ENCODE measurements around the gene PRRG1.
"Not testable (repeated sequence)": the region's sequence is repeated elsewhere in the genome, so short reads cannot be mapped to it uniquely, and the experiment has no call there.

The PRRG1 gene

GRCh38 chrX:37371578-37371991 is 22.4 kb downstream of the PRRG1 start:
- DNase-seq (ENCODE audit: extremely low spot score, insufficient read length, low read depth) (no peak), FAIRE-seq (no peak)

GRCh38 chrX:37378404-37378803 is 29.2 kb downstream of the PRRG1 start:
- DNase-seq (ENCODE audit: extremely low spot score, insufficient read length, low read depth) (no peak), FAIRE-seq (no peak)

DNA sequence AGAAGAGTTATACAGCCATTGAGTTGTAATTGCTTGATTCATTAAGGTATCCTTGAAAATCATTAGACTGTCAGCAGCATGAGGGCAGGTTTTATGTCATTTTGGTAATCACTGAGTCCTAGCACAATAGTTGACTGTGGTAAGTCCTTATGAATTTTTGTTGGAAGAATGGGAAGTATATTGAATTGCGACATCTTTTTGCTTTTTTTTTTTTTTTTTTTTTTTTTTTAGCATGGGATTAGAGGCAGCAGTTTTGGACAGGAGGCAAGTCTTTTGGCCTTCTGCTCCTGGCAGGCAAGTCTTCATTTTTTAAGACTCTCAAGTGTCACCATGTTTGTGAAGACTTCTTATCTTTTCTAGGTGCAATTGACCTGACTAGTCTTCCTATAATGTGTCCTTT is 29.7 kb downstream of the PRRG1 start:
- FAIRE-seq (no peak), DNase-seq (ENCODE audit: extremely low spot score, insufficient read length, low read depth) (no peak)

DNA sequence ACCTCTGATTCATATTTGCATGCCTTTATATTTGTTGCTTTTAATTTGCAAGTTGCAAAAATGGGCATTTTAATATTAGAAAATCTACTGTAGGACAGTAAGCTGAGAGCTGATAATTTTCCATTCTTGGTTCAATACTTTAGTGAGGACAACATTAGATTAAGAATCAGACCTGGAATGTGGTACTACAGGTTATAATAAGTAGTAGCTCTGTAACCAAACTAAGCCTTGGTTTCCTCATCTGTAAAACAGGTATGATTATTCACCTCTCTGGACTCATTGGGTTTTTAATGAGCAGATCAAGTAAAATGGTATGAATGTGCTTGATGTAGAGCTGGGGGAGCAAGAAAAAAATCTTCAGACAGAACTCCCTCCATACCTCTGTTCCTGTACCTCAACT is 31.1 kb downstream of the PRRG1 start:
- no peak for DNase-seq (ENCODE audit: extremely low spot score, insufficient read length, low read depth)
- FAIRE-seq = no peak

- DNase-seq (ENCODE audit: extremely low spot score, insufficient read length, low read depth) (no peak), FAIRE-seq (no peak)
These were observed 31.8 kb downstream of the PRRG1 start for GRCh38 chrX:37380924-37381323.

GRCh38 chrX:37383313-37383712 is 34.1 kb downstream of the PRRG1 start:
- no peak for FAIRE-seq
- DNase-seq (ENCODE audit: extremely low spot score, insufficient read length, low read depth) = no peak

DNA sequence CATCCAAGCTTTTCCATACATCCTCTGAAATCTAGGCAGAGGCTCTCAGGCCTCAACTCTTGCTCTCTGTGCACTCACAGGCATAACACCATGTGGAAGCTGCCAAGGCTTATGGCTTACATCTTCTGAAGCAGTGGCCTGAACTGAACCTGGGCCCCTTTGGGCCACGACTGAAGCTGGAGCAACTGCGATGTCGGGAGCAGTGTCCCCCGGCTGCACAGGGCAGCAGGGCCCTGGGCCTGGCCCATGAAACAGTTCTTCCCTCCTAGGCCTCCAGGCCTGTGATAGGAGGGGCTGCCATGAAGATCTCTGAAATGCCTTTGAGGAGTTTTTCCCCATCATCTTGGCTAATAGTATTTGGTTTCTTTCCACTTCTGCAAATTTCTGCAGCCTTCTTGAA is 39.2 kb downstream of the PRRG1 start:
- FAIRE-seq = no peak
- no peak for DNase-seq (ENCODE audit: extremely low spot score, insufficient read length, low read depth)

DNA sequence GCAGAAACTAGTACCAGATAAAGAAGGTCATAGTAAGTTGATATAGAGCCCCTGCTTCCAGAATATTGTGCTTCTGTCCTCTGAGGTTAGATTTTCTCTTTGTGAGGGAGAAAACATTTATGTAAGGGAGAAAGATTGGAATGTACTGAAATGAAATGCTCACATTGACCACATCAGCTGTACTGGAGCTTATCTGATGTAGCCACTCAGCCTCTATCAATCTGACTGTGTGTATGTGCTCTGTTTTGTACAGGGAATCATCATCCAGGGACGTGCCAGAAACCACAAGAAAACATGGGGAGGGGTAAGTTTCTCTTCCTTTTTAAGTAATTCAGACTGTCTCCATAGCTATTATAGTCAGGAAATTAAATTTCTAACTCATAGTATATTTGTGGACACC is 56.8 kb downstream of the PRRG1 start:
- DNase-seq (ENCODE audit: extremely low spot score, insufficient read length, low read depth) (no peak), FAIRE-seq (no peak)

DNA sequence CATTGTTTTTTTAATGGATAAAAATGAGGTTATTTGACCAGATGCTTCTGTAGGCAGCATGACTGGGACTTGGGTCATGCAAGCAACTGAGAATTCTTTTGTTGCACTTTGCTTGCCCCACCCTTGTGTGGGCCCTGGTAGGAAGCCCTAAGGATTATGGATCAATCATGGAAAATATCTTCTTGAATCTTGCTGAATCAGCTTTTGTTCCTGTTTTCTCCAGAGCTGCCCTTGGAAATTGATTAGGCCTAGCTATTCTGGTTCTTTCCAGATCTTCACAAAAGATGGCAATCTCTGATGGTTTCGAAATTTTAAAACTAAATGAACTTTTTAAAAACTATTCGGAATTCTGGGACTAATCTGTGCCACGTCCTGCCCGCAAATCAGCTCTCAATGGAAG is 58.6 kb downstream of the PRRG1 start:
- DNase-seq (ENCODE audit: extremely low spot score, insufficient read length, low read depth) (no peak), FAIRE-seq (no peak)

GRCh38 chrX:37409278-37409677 is 60.1 kb downstream of the PRRG1 start:
- no peak for DNase-seq (ENCODE audit: extremely low spot score, insufficient read length, low read depth)
- no peak for FAIRE-seq

DNA sequence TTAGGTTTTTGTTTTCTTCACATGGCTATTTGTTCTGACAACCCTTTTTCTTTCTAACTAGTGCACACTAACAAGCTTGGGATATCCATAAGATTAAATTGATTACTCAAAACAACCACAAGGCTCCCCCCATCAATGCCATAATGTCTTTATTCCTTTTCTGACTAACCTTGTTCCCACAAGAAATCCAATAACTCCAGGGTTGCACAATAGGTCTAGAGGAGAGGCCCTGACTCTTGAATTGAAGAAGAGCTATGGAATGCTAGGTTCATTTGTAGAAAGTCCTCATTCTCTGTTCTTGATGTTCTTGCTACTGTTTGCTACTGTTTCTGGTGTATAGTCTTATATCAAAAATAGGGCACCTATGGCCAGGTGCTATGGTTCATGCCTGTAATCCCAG is 71.0 kb downstream of the PRRG1 start:
- DNase-seq (ENCODE audit: extremely low spot score, insufficient read length, low read depth) = no peak
- no peak for FAIRE-seq

- no peak for DNase-seq (ENCODE audit: extremely low spot score, insufficient read length, low read depth)
- FAIRE-seq = no peak
These were observed 71.6 kb downstream of the PRRG1 start for GRCh38 chrX:37420756-37421155.

DNA sequence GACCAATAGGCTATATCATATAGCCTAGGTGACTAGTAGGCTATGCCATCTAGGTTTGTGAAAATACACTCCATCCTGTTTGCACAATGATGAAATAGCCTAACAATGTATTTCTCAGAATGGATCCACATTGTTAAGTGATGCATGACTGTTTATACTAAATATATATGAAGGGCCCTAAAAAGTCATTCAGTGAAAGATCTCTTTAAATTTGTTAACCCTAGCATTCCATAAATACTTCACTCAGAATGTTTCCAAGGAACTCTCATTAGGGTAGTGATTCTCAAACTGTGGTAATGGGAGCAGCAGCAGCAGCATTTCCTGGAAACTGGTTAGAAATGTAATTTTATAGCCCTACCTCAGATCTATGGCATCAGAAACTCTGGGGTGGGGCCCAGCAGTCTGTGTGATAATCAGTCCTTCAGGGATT is 74.9 kb downstream of the PRRG1 start:
- DNase-seq (ENCODE audit: extremely low spot score, insufficient read length, low read depth) (no peak), FAIRE-seq (no peak)

GRCh38 chrX:37425370-37425769 is 76.2 kb downstream of the PRRG1 start:
- DNase-seq (ENCODE audit: extremely low spot score, insufficient read length, low read depth) = no peak
- no peak for FAIRE-seq

DNA sequence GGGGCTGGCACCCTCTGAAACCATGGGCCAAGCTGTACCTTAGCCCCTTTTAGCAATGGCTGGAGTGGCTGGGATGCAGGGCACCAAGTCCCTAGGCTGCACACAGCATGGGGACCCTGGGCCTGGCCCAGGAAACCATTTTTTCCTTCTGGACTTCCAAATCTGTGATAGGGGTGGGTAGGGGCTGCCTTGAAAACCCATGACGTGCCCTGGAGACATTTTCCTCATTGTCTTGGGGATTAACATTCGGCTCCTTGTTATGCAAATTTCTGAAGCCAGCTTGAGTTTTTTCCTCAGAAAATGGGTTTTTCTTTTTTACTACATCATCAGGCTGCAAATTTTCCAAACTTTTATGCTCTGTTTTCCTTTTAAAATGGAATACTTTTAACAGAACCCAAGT is 79.8 kb downstream of the PRRG1 start:
- not testable (repeated sequence) for DNase-seq (ENCODE audit: extremely low spot score, insufficient read length, low read depth); FAIRE-seq

- DNase-seq (ENCODE audit: extremely low spot score, insufficient read length, low read depth) = no peak
- FAIRE-seq = no peak
These were observed 85.2 kb downstream of the PRRG1 start for GRCh38 chrX:37434362-37434761.

GRCh38 chrX:37437160-37437559 is 88.0 kb downstream of the PRRG1 start:
- FAIRE-seq (no peak), DNase-seq (ENCODE audit: extremely low spot score, insufficient read length, low read depth) (no peak)

GRCh38 chrX:37441377-37441776 is 92.2 kb downstream of the PRRG1 start:
- FAIRE-seq = no peak

DNA sequence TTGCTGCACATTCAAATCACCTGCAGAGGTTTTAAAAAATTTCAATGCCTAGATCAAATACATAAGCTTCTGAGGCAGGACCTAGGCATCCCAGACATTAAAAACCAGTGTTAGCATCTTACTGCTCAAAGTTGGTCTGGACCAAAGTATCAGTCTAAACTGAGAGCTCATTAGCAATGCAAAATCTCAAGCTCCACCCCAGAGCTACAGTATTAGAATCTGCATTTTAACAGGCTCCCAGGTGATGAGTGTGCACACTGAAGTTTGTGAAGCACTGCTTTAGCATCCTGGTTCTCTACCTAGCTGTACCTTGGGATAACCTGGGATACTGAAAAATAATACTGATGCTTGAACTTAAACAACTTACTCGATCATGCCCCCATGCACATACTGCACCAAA is 96.0 kb downstream of the PRRG1 start:
- no peak for FAIRE-seq
- no peak for DNase-seq (ENCODE audit: extremely low spot score, insufficient read length, low read depth)

More at GRCh38 chrX:37441377-37441776, 92.2 kb downstream of the PRRG1 start:
- DNase-seq (ENCODE audit: extremely low spot score, insufficient read length, low read depth) = no peak

DNA sequence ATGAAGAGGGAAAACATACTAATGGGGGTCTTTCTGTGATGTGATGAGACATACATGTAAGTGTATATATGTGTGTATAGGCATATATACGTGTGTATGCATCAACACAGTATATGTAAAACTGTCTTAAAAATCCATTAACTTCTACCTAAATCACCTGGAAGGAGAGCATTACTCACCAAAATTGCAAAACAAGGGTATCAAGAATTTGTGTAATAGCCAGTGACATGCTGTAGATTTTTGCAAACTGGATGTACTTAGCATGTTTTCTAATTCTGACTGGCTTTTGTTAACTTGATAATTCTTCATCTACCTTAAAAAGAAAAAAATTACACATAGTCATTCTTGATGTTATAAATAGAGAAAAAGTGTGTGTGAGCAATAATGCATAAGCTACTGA is 104.7 kb downstream of the PRRG1 start:
- no peak for FAIRE-seq

GRCh38 chrX:37454537-37455285 is 105.5 kb downstream of the PRRG1 start:
- FAIRE-seq (no peak), DNase-seq (ENCODE audit: extremely low spot score, insufficient read length, low read depth) (no peak)

More for the DNA sequence above, 104.7 kb downstream of the PRRG1 start:
- no peak for DNase-seq (ENCODE audit: extremely low spot score, insufficient read length, low read depth)

GRCh38 chrX:37455381-37455780 is 106.2 kb downstream of the PRRG1 start:
- no peak for FAIRE-seq

More at GRCh38 chrX:37455381-37455780, 106.2 kb downstream of the PRRG1 start:
- DNase-seq (ENCODE audit: extremely low spot score, insufficient read length, low read depth) = no peak

Measured in GM18507 (cell line).